Progenitor cell of endocrine pancreas (in vitro differentiated cells): Measurements from ENCODE around the gene RGS18. TPM values are rescaled to one million over a fixed set of nuclear protein-coding genes. Genes with fewer than 3 reads are reported as not detected.

Experiments used
- DNase-seq: peaks from one replicate; pipeline ENCODE4 v3.0.0; 2021; ENCODE audit warnings: low spot score; ENCODE audit not compliant: unreplicated experiment
- H3K27ac Mint-ChIP-seq: 2 replicates; pipeline ENCODE4 v1.8.0; 2021; ENCODE audit warnings: mild to moderate bottlenecking, moderate library complexity, mixed read lengths
- H3K27me3 Mint-ChIP-seq: 2 replicates; pipeline ENCODE4 v1.8.0; 2021; ENCODE audit warnings: mixed read lengths
- H3K36me3 Mint-ChIP-seq: 2 replicates; pipeline ENCODE4 v1.8.0; 2022; ENCODE audit warnings: mixed read lengths; ENCODE audit not compliant: insufficient read depth
- H3K4me1 Mint-ChIP-seq: 2 replicates; pipeline ENCODE4 v1.8.0; 2021; ENCODE audit warnings: low read depth, mixed read lengths
- H3K4me3 Mint-ChIP-seq: 2 replicates; pipeline ENCODE4 v1.8.0; 2021; ENCODE audit warnings: low read depth, mild to moderate bottlenecking, moderate library complexity, mixed read lengths
- H3K9me3 Mint-ChIP-seq: 2 replicates; pipeline ENCODE4 v1.8.0; 2021; ENCODE audit warnings: low read depth, mixed read lengths
- total RNA-seq: library from RNA; stranded (reverse); gene quantifications from 2 replicates; pipeline ENCODE4 v1.2.1, GENCODE V29; 2021
- TF ChIP-seq, protein P1 (sequence below): fragments of 200-600 bp; sonication (generic); IDR thresholded peaks from one replicate; pipeline ENCODE4 v1.5.0; 2021; ENCODE audit warnings: antibody characterized with exemption, mild to moderate bottlenecking; ENCODE audit not compliant: unreplicated experiment

The RGS18 gene
- total RNA-seq, 1 donor from 2014 or later = not detected

GRCh38 chr1:192133350-192133926, 24.8 kb upstream of the RGS18 start:
- no peak overlapping the region for H3K27ac Mint-ChIP-seq
- no peaks in the 10 kb centered on the region for H3K36me3 Mint-ChIP-seq
- no peak for DNase-seq
- H3K9me3 Mint-ChIP-seq = no peaks in the 10 kb centered on the region
- no peaks in the 10 kb centered on the region for H3K27me3 Mint-ChIP-seq
- H3K4me1 Mint-ChIP-seq = no peaks in the 10 kb centered on the region
- TF ChIP-seq, protein P1, sequence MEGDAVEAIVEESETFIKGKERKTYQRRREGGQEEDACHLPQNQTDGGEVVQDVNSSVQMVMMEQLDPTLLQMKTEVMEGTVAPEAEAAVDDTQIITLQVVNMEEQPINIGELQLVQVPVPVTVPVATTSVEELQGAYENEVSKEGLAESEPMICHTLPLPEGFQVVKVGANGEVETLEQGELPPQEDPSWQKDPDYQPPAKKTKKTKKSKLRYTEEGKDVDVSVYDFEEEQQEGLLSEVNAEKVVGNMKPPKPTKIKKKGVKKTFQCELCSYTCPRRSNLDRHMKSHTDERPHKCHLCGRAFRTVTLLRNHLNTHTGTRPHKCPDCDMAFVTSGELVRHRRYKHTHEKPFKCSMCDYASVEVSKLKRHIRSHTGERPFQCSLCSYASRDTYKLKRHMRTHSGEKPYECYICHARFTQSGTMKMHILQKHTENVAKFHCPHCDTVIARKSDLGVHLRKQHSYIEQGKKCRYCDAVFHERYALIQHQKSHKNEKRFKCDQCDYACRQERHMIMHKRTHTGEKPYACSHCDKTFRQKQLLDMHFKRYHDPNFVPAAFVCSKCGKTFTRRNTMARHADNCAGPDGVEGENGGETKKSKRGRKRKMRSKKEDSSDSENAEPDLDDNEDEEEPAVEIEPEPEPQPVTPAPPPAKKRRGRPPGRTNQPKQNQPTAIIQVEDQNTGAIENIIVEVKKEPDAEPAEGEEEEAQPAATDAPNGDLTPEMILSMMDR = no peak
- no peak overlapping the region for H3K4me3 Mint-ChIP-seq

DNA sequence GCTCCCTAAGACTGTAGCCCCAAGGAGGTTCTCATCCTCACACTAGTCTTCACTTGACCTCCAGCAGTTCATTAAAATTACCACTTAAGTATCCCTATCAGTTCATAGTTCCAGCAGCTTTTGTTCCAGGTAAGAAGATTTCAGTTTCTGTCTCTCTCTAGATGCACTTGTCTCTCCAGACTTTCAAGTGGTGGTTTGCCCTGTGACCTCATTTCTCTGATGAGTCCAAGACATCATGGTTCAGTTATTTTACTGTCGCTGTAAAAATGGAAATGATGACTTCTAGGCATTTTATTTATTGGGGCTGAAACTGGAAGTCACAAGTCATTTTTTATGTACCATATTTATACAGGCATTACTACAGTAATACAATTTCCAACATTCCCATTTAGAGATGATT, 17.9 kb upstream of the RGS18 start:
- H3K27ac Mint-ChIP-seq = no peak overlapping the region
- no peaks in the 10 kb centered on the region for H3K4me1 Mint-ChIP-seq
- TF ChIP-seq, protein P1 = no peak
- no peaks in the 10 kb centered on the region for H3K27me3 Mint-ChIP-seq
- H3K36me3 Mint-ChIP-seq = no peaks in the 10 kb centered on the region
- H3K4me3 Mint-ChIP-seq = no peak overlapping the region
- no peaks in the 10 kb centered on the region for H3K9me3 Mint-ChIP-seq
- DNase-seq = no peak

DNA sequence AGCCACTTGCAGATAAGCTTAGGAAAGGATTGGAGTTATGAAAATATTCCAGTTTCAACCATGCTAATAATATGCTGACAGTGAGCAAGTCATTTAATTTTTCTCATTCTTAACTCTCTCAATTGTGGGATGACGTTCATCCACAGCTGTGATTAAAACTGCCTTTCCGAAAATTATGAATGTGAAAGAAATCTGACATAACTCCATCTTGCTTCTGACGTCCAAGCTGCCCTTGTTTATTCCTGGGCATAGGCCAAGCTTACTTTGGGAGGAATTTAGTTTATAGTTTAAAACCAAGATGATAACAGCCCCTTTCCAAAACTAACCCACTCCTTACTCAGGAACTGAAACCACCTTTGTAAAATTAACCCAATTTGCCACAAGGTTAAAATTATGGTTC, 11.0 kb upstream of the RGS18 start:
- Mint-ChIP-seq H3K27ac (no peak overlapping the region), H3K36me3 (no peaks in the 10 kb centered on the region), H3K9me3 (no peaks in the 10 kb centered on the region), H3K4me1 (no peaks in the 10 kb centered on the region), H3K4me3 (no peak overlapping the region), H3K27me3 (no peaks in the 10 kb centered on the region)
- DNase-seq = no peak
- TF ChIP-seq, protein P1 = no peak

- TF ChIP-seq, protein P1 = no peak
- DNase-seq = no peak
- Mint-ChIP-seq H3K9me3 (no peaks in the 10 kb centered on the region), H3K4me3 (no peak overlapping the region), H3K36me3 (no peaks in the 10 kb centered on the region), H3K27me3 (no peaks in the 10 kb centered on the region), H3K27ac (no peak overlapping the region), H3K4me1 (no peaks in the 10 kb centered on the region)
These were observed 10.6 kb upstream of the RGS18 start for GRCh38 chr1:192147696-192148095.

DNA sequence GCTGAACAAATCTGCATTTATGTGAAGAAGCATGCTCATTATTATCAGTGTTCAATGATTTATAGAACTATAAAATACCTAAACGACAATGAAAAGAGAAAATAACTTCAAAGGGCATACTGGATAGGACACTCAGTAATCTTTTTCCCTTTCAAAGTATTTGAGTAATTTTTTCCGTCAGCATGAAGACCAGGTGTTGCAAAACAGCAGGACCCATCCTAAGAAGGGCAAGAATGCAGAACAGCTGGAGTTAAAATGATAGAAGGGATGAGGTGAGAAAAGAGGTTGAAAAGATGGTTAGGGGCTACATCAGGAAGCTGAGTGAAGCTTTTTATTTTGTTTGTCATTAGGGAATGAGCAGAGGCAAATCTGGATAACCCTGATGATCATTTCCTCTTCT, 7.1 kb upstream of the RGS18 start:
- Mint-ChIP-seq H3K36me3 (no peaks in the 10 kb centered on the region), H3K9me3 (no peaks in the 10 kb centered on the region), H3K27me3 (no peaks in the 10 kb centered on the region), H3K4me1 (peaks cover 2% of the 10 kb centered on the region), H3K27ac (no peak overlapping the region), H3K4me3 (no peak overlapping the region)
- TF ChIP-seq, protein P1 = no peak
- DNase-seq = no peak
